ENCODE data around the gene PSMB5.
"Not testable (repeated sequence)": the region's sequence is repeated elsewhere in the genome, so short reads cannot be mapped to it uniquely, and the experiment has no call there.

GRCh38 chr14:23013749-23014054 lies 21.0 kb downstream of the PSMB5 start:
- not testable (repeated sequence) for TF ChIP-seq POLR2A (IDR thresholded peaks at IDR 0.05); CTCF (IDR thresholded peaks at IDR 0.05); EP300 (IDR thresholded peaks at IDR 0.05; ENCODE audit: low read depth)
